Stimulated activated CD8-positive, alpha-beta memory T cell treated with anti-CD3 and anti-CD28 coated beads, Interleukin-15, amount 100 ng/mL, for 48 hours (primary cell): Measurements from ENCODE around the gene C6orf47.
"Not testable (repeated sequence)": the region's sequence is repeated elsewhere in the genome, so short reads cannot be mapped to it uniquely, and the experiment has no call there.

ENCODE experiments used
- DNase-seq, 2 donors: peaks; one replicate each; pipeline ENCODE4 v3.0.0-alpha.2; 2020; ENCODE audit warnings: low read depth in 2 of 2

C6orf47 gene

DNA sequence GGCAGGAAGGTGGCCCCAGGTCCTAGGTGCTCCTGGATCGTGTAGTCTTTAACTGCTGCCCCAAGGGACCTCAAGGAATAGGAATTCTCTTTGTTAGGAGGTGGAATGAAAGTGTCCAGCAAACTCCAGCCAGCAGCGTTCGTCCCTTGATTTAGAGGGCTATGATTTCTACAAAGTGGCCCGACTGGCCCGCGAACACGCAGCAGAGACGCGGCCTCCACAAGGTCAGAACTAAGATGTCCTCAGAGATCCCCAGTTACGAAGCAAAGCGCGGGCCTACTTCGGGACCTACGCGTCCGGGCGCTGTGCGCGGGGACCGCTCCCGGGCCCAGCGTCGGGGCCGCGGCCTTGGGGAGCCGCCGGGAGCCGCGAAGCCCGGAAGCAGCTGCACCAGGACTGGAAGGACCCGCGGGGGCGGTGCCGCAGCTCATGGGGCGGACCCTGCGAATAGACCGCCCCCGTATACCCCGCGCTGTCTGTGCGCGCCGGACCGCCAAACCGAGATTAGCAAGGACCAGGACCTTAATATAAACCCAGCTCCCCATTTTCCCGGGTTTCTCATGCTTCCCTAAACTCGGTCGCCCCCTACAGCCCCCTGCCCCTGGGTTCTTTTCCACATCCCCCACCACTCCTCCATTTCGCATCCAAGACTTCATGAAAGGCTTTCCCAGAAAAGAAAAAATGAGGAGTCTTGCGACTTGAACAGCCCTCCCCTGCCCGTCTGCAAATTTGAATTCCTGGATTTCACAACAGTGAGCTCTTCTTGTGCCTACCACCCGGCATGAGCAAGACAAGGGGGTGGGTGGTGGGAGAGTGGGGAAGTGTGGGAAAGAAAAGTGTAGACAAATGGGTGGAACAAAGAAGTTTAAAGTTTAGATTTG, at the start of gene C6orf47:
Gene C6orf47 (minus strand): TSS at position 398 of the 881 bp plus-strand sequence. CDS start 831 bp downstream, outside the sequence.
- peak; percentile 75 to 76 for DNase-seq

DNA sequence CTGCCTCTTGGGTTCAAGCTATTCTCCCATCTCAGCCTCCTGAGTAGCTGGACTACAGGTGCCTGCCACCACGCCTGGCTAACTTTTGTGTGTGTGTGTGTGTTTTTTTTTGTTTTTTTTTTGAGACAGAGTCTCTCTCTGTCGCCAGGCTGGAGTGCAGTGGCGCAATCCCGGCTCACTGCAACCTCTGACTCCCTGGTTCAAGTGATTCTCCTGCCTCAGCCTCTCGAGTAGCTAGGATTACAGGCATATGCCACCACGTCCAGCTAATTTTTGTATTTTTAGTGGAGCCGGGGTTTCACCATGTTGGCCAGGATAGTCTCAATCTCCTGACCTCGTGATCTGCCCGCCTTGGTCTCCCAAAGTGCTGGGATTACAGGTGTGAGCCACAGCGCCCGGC, 48.6 kb upstream of the C6orf47 start:
- DNase-seq = not testable (repeated sequence)

- DNase-seq = no peak
Observed at GRCh38 chr6:31708224-31708623, 47.6 kb upstream of the C6orf47 start.

DNA sequence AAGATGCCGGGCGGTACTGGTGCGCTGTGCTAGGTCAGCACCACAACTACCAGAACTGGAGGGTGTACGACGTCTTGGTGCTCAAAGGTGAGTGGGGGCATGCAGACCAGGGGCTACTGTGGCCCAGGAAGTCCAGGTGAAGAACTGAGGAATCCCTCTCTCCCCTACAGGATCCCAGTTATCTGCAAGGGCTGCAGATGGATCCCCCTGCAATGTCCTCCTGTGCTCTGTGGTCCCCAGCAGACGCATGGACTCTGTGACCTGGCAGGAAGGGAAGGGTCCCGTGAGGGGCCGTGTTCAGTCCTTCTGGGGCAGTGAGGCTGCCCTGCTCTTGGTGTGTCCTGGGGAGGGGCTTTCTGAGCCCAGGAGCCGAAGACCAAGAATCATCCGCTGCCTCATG, 47.1 kb upstream of the C6orf47 start:
- no peak for DNase-seq

- no peak for DNase-seq
Observed at GRCh38 chr6:31706599-31706998, 46.0 kb upstream of the C6orf47 start, which contains the start of gene LY6G6F. LY6G6F (plus strand) TSS chr6:31706866; CDS start chr6:31706907, 41 bp downstream.

- no peak for DNase-seq
Observed at GRCh38 chr6:31705931-31706330, 45.4 kb upstream of the C6orf47 start.

DNA sequence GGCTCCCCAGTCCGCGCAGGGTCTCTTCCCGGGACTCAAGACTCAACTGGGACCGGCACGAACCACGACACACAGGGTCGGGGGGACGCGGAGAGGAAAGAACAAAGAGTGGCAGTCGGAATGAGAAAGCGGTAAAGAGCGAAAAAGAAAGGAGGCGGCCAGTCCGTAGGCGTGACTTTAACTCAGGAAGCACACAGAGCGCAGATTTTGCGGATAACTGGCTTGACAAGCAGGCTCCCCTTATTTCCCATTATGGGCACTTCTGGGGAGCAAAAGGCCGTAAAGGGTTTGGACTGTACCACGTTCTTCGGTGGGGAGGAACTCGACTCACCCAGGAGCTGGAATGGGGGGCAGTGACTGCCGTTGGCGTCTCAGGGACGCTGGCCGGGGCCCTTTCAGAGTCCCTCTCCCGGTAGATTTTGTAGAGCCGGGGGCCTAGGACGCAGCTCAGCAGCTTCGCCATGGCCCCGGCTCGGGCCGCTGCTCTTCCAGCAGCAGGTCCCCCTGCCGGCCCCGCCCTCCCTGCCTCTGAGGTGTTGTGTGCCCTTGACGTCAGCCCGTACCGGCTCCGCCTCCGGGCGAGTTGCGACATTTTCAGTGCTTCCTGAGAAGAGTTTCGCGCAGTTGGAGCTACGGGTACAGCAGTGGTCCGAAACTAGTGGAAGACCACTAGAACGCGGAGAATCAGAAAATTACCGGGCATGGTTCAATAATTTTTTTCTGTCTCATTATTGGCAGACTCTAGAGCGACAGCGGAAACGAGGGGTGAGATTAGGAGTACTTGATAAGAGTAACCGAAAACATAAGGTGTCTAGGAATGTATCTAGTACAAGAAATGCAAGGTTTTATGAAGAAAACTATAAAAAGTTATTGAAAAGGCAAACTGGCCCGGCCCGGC, 42.5 kb upstream of the C6orf47 start, which contains the start of gene ABHD16A:
Gene ABHD16A (minus strand): TSS at position 506 of the 898 bp plus-strand sequence. CDS start 43 bp downstream, at position 463.
- peak; percentile 96 to 97 for DNase-seq

DNA sequence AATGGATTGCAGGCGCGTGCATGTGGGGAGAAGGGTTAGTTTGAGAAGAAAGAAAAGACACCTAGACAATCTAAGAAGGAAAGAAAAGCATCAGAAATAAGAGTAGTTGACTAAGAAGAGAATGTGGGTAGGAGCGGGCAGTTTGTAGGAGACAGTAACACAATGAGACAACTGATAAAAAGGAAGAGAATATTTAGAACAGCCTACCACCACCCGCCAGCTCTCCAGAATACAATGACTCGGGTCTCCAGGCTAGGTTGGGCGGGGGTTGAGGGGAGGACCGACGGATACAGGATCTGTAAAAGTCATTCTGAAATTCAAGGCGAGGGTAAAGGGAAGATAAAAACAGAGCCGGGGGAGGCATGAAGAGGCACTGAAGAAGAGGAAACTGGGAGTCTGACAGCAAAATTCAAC, 41.8 kb upstream of the C6orf47 start:
- DNase-seq = no peak

DNA sequence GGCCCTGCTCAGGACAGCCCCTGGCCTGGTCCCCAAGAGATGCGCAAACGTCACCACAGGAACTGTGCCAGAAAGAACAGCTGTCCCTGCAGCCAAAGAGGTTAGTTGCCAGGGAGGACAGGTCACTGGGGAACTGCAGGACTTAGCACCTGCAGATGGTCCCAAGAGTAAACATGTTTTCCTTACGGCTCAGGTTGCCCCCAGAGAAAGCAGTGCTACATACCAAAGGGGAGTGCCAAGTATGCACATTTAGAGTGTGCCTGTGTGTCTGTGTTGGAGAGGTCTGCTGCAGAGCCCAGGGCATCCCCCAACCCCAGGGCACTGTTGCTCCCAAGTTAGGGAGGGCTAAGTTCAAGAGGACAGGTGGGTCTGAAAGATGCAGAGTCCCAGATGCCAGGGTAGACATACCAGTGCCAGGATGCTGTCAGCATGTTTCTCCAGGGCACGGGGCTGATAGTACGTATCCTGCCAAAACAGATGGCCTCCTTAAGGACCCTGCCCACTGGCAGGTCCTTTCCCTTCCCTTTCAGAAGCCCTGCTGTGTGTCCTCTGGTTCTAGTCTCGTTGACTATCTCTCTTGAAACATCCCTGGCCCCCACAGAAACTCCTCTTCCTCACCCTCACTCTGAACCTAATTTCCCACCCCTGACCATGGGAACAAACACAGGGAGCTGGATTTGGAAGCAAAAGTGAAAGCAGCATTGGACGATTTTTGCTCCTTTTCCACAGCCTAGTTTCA, 41.3 kb upstream of the C6orf47 start:
- DNase-seq = no peak

DNA sequence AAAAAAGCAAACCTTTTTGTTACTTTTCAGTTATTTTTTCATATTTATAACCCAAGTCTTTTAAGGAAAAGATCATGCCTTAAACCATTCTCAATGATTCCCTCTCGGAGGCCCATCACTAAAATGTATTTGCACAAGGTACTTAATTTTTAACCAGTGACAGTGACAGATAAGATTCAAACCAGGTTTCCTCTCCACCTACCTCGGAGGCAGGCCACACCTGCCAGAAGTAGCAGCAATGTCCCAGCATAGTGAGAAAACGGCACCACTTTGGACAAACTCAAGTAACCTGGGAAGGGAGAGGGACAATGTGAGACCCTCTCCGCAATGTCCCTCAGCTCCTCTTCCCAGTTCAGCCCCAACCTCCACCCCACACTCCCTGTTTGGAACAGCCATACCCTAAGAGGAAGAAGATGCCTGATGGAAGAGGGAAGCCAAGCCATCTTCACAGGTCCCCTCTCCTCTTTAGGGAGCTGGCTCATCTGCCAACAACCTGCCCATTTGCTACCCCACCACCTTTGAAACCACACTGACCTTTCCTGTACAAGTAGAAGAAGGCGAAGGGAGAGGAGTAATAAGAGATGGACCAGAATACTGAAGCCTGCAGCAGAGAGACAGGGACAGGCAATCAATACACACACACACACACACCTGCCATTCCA, 40.3 kb upstream of the C6orf47 start:
- no peak for DNase-seq

DNA sequence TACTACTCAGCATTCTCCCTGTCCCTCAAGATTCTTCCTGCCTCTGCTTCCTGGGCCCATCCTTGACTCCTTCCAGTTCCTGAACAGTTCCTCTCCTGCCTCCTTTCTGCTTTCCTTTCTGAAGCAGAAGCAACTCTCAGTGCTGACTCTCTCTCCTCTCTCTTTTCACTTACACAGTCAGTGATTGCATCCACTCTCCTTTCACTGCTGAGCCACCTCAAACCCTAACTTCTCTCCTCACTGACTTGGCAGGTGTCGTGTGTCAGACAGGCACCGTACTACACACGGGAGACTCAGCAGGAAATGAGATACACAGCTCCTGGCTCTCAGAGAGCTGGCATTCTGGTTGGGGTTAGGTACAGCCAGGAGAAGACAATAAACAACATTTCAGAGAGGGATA, 37.0 kb upstream of the C6orf47 start:
- DNase-seq = no peak

DNA sequence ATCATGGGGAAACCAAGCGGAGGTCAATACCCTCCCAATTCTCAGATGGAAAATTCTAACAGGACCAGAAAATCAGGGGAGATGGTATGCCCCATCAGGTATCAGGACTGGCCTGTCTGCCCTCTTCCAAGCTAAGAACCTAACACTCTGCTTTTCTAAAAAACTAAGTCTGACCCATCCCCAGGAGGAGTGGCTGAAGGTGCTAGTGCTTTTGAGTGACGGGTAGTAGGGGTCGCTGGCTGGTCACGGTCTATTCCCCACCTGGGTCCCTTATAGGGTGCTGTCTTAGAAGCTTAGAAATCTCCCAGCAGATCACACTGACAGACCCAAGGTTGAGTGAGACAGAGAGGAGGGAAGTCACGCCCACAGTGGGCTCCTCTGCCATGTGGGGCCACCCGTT, 33.0 kb upstream of the C6orf47 start:
- no peak for DNase-seq

DNA sequence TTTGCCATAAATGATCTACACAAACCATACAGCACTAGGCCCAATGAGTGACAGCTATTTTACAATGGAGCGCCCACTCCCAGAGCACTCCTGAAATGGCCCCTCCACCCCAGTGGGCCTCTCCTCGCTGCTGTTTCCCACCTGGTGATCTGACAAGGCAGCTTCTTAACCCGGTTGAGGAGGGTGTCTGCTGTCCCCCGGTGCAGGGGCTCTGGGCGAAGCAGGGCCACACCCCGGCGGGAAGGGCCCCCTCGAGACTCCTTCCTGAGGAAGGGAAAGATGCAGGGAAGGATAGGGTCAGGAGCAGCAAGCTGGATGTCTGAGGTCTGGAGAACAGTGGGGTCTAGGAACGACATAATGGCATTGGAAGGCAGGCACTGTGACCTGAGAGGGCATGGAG, 32.3 kb upstream of the C6orf47 start:
- no peak for DNase-seq

- DNase-seq = no peak
Observed at GRCh38 chr6:31692353-31692752, 31.8 kb upstream of the C6orf47 start.

GRCh38 chr6:31691564-31692108, 31.1 kb upstream of the C6orf47 start:
- no peak for DNase-seq

DNA sequence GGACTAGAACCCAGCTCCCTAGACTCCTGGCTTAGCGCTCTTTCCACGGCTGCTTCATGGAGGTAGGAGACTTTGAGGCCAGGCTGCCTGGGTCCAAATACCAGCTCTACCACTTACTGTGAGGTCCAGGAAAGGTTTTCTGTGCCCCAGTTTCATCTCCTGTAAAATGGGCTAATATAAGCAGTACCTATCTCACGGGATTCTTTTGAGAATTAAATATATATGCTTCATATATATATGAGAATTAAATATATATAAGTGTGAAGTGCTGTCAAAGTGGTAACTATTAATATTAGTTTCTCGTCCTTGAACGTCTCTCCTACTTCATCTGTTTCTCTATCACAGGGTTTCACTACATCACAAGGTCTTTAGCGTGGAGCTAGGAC, 30.5 kb upstream of the C6orf47 start:
- DNase-seq = no peak

GRCh38 chr6:31690231-31691077, 29.9 kb upstream of the C6orf47 start:
- DNase-seq = no peak

DNA sequence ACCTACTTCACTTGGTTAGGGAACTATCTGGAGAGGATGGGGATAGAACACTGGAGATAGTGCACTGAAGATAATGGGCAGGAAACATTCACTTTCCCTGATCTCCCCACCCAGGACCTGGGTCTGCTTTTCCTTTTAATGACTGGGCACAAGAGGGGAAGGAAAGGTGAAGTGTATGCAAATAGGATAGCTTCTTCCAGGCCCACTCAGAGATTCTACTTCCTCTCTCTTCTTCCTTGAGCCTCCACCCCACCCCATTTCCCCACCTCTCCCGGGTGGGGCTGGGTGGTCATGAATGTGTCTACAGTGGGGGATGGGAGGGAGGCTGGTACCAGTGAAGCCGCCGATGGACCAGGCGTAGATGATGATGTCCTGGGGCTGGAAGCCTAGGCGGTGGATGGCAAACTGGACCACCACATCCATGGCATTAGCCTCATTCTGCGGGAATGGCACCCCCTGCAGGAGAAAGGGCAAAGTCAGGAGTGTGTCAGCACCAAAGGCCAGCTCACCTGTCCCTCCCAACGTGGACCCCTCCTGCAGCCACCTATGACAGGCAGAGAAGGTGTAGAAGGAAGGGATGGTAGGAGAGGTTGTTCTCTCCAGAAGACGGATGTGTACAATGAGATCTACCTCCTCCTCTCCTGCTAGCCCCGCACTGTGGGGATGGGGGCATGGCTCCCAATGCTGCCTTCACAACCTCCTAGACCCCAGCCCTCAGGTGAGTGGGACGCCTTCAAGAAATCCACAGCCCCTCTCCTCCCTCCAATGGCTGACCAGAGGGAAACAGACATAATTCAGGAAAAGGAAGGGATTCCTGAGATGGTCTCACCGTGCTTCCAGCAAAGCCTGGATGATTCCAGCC, 28.9 kb upstream of the C6orf47 start:
- no peak for DNase-seq
